Dedifferentiated amniotic fluid mesenchymal stem cell (primary cell): Measurements from ENCODE around the gene TPM1.
"Not testable (repeated sequence)": the region's sequence is repeated elsewhere in the genome, so short reads cannot be mapped to it uniquely, and the experiment has no call there.

Experiments used
- DNase-seq: peaks from one replicate; pipeline ENCODE4 v3.0.0-alpha.2; 2016; ENCODE audit errors: extremely low spot score

Gene TPM1

GRCh38 chr15:63041974-63042876 is at the start of gene TPM1:
Gene TPM1 (plus strand): TSS chr15:63042747. CDS start chr15:63042830, 83 bp downstream.
- peak; percentile 79 for DNase-seq

GRCh38 chr15:62993066-62993465 is 49.5 kb upstream of the TPM1 start:
- DNase-seq = no peak

GRCh38 chr15:62993632-62994031 is 48.9 kb upstream of the TPM1 start:
- DNase-seq = not testable (repeated sequence)

GRCh38 chr15:62994439-62994838 is 48.1 kb upstream of the TPM1 start:
- DNase-seq = no peak

- no peak for DNase-seq
These were observed 47.4 kb upstream of the TPM1 start for GRCh38 chr15:62994975-62995681.

GRCh38 chr15:62997441-62997840 is 45.1 kb upstream of the TPM1 start:
- no peak for DNase-seq

- no peak for DNase-seq
These were observed 44.2 kb upstream of the TPM1 start for GRCh38 chr15:62998262-62998890.

GRCh38 chr15:62999178-62999577 is 43.4 kb upstream of the TPM1 start:
- no peak for DNase-seq

- DNase-seq = no peak
These were observed 42.5 kb upstream of the TPM1 start for GRCh38 chr15:62999923-63000561.

- DNase-seq = no peak
These were observed 41.8 kb upstream of the TPM1 start for GRCh38 chr15:63000706-63001105.

- no peak for DNase-seq
These were observed 38.3 kb upstream of the TPM1 start for GRCh38 chr15:63004211-63004610.

GRCh38 chr15:63006032-63006878 is 36.3 kb upstream of the TPM1 start:
- DNase-seq = no peak

- no peak for DNase-seq
These were observed 34.1 kb upstream of the TPM1 start for GRCh38 chr15:63008333-63009049.

GRCh38 chr15:63010386-63010785 is 32.2 kb upstream of the TPM1 start:
- no peak for DNase-seq

- no peak for DNase-seq
These were observed 31.4 kb upstream of the TPM1 start for GRCh38 chr15:63010920-63011693.

- no peak for DNase-seq
These were observed 30.1 kb upstream of the TPM1 start for GRCh38 chr15:63012444-63012843.

- DNase-seq = peak; percentile 44
These were observed 29.3 kb upstream of the TPM1 start for GRCh38 chr15:63013052-63013808.

- DNase-seq = no peak
These were observed 28.0 kb upstream of the TPM1 start for GRCh38 chr15:63014578-63014977.

- peak; percentile 20 for DNase-seq
These were observed 26.9 kb upstream of the TPM1 start for GRCh38 chr15:63015618-63016017.
